ENCODE data around the gene NDUFB3. TPM values are rescaled to one million over a fixed set of nuclear protein-coding genes. Genes with fewer than 3 reads are reported as not detected.

NDUFB3 gene
- total RNA-seq, 1 donor from 2014 or later, result 82.3 TPM

DNA sequence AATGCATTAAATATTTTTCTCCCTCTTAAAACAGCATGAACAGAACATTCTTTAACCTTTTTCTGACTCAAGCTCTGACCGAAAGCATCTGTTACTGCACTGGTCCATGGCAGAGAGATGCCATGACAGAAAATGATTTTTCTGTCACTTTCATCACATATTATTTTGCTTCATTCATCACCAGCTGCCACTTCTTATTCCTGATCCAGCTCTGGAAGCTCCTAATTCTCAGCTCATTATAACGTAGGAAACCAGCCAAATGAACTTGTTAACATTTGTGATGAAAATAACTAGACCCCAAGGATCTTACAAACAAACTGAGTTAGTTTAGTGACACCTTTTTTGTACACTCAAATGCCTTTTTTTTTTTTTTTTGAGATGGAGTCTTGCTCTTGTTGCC is 36.5 kb downstream of the NDUFB3 start:
- Mint-ChIP-seq H3K36me3 (ENCODE audit: low read depth, unreplicated experiment) (peaks cover 5% of the 10 kb centered on the region), H3K27ac (ENCODE audit: unreplicated experiment) (no peak overlapping the region), H3K4me3 (ENCODE audit: unreplicated experiment) (no peak overlapping the region), H3K4me1 (ENCODE audit: unreplicated experiment) (peaks cover under 1% of the 10 kb centered on the region), H3K9me3 (ENCODE audit: unreplicated experiment) (no peaks in the 10 kb centered on the region), H3K27me3 (ENCODE audit: unreplicated experiment) (no peaks in the 10 kb centered on the region)
- no peak for DNase-seq (ENCODE audit: low spot score)
- TF ChIP-seq, protein P1, sequence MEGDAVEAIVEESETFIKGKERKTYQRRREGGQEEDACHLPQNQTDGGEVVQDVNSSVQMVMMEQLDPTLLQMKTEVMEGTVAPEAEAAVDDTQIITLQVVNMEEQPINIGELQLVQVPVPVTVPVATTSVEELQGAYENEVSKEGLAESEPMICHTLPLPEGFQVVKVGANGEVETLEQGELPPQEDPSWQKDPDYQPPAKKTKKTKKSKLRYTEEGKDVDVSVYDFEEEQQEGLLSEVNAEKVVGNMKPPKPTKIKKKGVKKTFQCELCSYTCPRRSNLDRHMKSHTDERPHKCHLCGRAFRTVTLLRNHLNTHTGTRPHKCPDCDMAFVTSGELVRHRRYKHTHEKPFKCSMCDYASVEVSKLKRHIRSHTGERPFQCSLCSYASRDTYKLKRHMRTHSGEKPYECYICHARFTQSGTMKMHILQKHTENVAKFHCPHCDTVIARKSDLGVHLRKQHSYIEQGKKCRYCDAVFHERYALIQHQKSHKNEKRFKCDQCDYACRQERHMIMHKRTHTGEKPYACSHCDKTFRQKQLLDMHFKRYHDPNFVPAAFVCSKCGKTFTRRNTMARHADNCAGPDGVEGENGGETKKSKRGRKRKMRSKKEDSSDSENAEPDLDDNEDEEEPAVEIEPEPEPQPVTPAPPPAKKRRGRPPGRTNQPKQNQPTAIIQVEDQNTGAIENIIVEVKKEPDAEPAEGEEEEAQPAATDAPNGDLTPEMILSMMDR (IDR thresholded peaks at IDR 0.05; ENCODE audit: unreplicated experiment), result no peak

DNA sequence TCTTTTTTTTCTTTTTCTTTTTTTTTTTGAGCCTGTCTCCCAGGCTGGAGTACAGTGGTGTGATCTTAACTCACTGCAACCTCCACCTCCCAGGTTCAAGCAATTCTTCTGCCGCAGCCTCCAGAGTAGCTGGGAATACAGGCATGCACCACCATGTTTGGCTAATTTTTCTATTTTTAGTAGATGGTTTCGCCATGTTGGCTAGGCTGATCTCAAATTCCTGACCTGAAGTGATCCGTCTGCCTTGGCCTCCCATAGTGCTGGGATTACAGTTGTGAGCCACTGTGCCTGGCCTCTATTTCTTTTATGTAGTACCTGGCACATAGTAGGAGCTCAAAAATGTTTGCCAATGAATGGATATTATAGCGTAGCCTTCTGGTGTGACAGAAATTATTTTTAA is 37.4 kb downstream of the NDUFB3 start:
- H3K27ac Mint-ChIP-seq (ENCODE audit: unreplicated experiment), result no peak overlapping the region
- peaks cover 5% of the 10 kb centered on the region for H3K36me3 Mint-ChIP-seq (ENCODE audit: low read depth, unreplicated experiment)
- peaks cover 4% of the 10 kb centered on the region for H3K4me1 Mint-ChIP-seq (ENCODE audit: unreplicated experiment)
- TF ChIP-seq, protein P1 (IDR thresholded peaks at IDR 0.05; ENCODE audit: unreplicated experiment), result no peak
- no peak overlapping the region for H3K4me3 Mint-ChIP-seq (ENCODE audit: unreplicated experiment)
- no peak for DNase-seq (ENCODE audit: low spot score)
- H3K27me3 Mint-ChIP-seq (ENCODE audit: unreplicated experiment), result no peaks in the 10 kb centered on the region
- H3K9me3 Mint-ChIP-seq (ENCODE audit: unreplicated experiment), result no peaks in the 10 kb centered on the region

GRCh38 chr2:201110615-201111014 is 38.8 kb downstream of the NDUFB3 start:
- Mint-ChIP-seq H3K27ac (ENCODE audit: unreplicated experiment) (no peak overlapping the region), H3K4me1 (ENCODE audit: unreplicated experiment) (peaks cover 17% of the 10 kb centered on the region), H3K36me3 (ENCODE audit: low read depth, unreplicated experiment) (peaks cover 9% of the 10 kb centered on the region), H3K27me3 (ENCODE audit: unreplicated experiment) (no peaks in the 10 kb centered on the region), H3K9me3 (ENCODE audit: unreplicated experiment) (no peaks in the 10 kb centered on the region), H3K4me3 (ENCODE audit: unreplicated experiment) (no peak overlapping the region)
- DNase-seq (ENCODE audit: low spot score), result no peak
- TF ChIP-seq, protein P1 (IDR thresholded peaks at IDR 0.05; ENCODE audit: unreplicated experiment), result no peak

GRCh38 chr2:201111096-201111495 is 39.3 kb downstream of the NDUFB3 start:
- H3K27me3 Mint-ChIP-seq (ENCODE audit: unreplicated experiment), result no peaks in the 10 kb centered on the region
- H3K9me3 Mint-ChIP-seq (ENCODE audit: unreplicated experiment), result no peaks in the 10 kb centered on the region
- H3K4me3 Mint-ChIP-seq (ENCODE audit: unreplicated experiment), result no peak overlapping the region
- TF ChIP-seq, protein P1 (IDR thresholded peaks at IDR 0.05; ENCODE audit: unreplicated experiment), result no peak
- H3K4me1 Mint-ChIP-seq (ENCODE audit: unreplicated experiment), result peaks cover 19% of the 10 kb centered on the region
- H3K36me3 Mint-ChIP-seq (ENCODE audit: low read depth, unreplicated experiment), result peaks cover 9% of the 10 kb centered on the region
- no peak for DNase-seq (ENCODE audit: low spot score)
- H3K27ac Mint-ChIP-seq (ENCODE audit: unreplicated experiment), result no peak overlapping the region

- TF ChIP-seq, protein P1 (IDR thresholded peaks at IDR 0.05; ENCODE audit: unreplicated experiment), result no peak
Observed at GRCh38 chr2:201114350-201114749, 42.5 kb downstream of the NDUFB3 start.

More at GRCh38 chr2:201114350-201114749, 42.5 kb downstream of the NDUFB3 start:
- Mint-ChIP-seq H3K27me3 (ENCODE audit: unreplicated experiment) (no peaks in the 10 kb centered on the region), H3K36me3 (ENCODE audit: low read depth, unreplicated experiment) (peaks cover 13% of the 10 kb centered on the region), H3K27ac (ENCODE audit: unreplicated experiment) (peak overlapping the region; percentile 89), H3K4me1 (ENCODE audit: unreplicated experiment) (peaks cover 25% of the 10 kb centered on the region), H3K9me3 (ENCODE audit: unreplicated experiment) (no peaks in the 10 kb centered on the region), H3K4me3 (ENCODE audit: unreplicated experiment) (peak overlapping the region; percentile 85)
- no peak for DNase-seq (ENCODE audit: low spot score)
